Measurements from ENCODE around the gene VEPH1.

- TF ChIP-seq EZH2phosphoT487 (IDR thresholded peaks at IDR 0.05; ENCODE audit: borderline replicate concordance, low read depth), result no peak
- TF ChIP-seq TCF12 (IDR thresholded peaks at IDR 0.05), result peak; percentile 98
- TF ChIP-seq RCOR1 (IDR thresholded peaks at IDR 0.05; ENCODE audit: low read length), result no peak
- TF ChIP-seq POLR2AphosphoS5 (IDR thresholded peaks at IDR 0.05; ENCODE audit: low read depth, low read length), result peak; percentile 79
- no peak for TF ChIP-seq MEF2A (IDR thresholded peaks at IDR 0.05; ENCODE audit: borderline replicate concordance, low read depth)
- TF ChIP-seq CTCF (IDR thresholded peaks at IDR 0.05), result no peak
- TF ChIP-seq ZBTB33 (IDR thresholded peaks at IDR 0.05; ENCODE audit: borderline replicate concordance, low read depth), result no peak
Observed at GRCh38 chr3:157373783-157374182, 129.4 kb downstream of the VEPH1 start.

All from SK-N-SH (cell line).